K562 (cell line): ENCODE measurements around the gene CABP4. TPM values are rescaled to one million over a fixed set of nuclear protein-coding genes. Genes with fewer than 3 reads are reported as not detected.

Experiments
- ATAC-seq: fragments of 200-7000 bp; cut with Tn5 transposase; 3 replicates; pipeline ENCODE4 v1.9.1; 2020; ENCODE audit warnings: moderate library complexity
- BruUV-seq: library from RNA; stranded (reverse); fragments of 400-500 nt; replicated peaks from 2 replicates; lab custom pipeline; 2021; lab: Mats Ljungman, UMichigan
- CTCF ChIA-PET: fragments of 300-600 bp; formaldehyde crosslinking; extraction: SDS; loops from one replicate; lab custom pipeline; 2021; ENCODE audit warnings: low intra/inter-chr PET ratio; lab: Yijun Ruan, JAX
- POLR2A ChIA-PET: fragments of 300-600, 350-650 bp; sonication (Branson Sonifier 250); formaldehyde crosslinking; extraction: SDS; loops from one replicate; lab custom pipeline; 2021; ENCODE audit warnings: antibody characterized with exemption, inconsistent platforms; lab: Yijun Ruan, JAX
- DNase-seq, 4 experiments: peaks; one replicate each; pipeline versions ENCODE4 v3.0.0 to v3.0.0-alpha.2; 2011 to 2018; ENCODE audit warnings: low spot score in 3 of 4, mixed read lengths in 3 of 4; ENCODE audit errors: extremely low read depth in 1 of 4
- FAIRE-seq: peaks from 2 replicates; lab custom pipeline; 2011; peaks lifted over from hg19 to GRCh38; lab: Jason Lieb, UNC
- H2AFZ ChIP-seq: 2 replicates; pipeline ENCODE4 v1.6.0; 2011; ENCODE audit warnings: low read depth, low read length, control low read depth, inconsistent platforms
- H3K27ac ChIP-seq: fragments of 200-600 bp; 3 replicates; pipeline ENCODE4 v1.8.0; 2011; ENCODE audit warnings: low read depth, mild to moderate bottlenecking, control low read depth, inconsistent platforms, low read length, moderate library complexity, mixed read lengths; ENCODE audit errors: extremely low read depth
- H3K27me3 ChIP-seq, 2 experiments: fragments of 300-600 bp in 1 of 2; 2 replicates in 1 of 2; 3 replicates in 1 of 2; pipeline versions ENCODE4 v1.6.0 to v1.8.0; 2011; ENCODE audit warnings: inconsistent platforms in 2 of 2, low read length in 2 of 2, mild to moderate bottlenecking in 1 of 2, mixed read lengths in 1 of 2, moderate library complexity in 1 of 2; ENCODE audit not compliant: control insufficient read depth in 2 of 2, insufficient read depth in 2 of 2
- H3K36me3 ChIP-seq: fragments of 300-600 bp; 3 replicates; pipeline ENCODE4 v1.8.0; 2011; ENCODE audit warnings: mild to moderate bottlenecking, low read length, inconsistent platforms; ENCODE audit not compliant: control insufficient read depth, insufficient read depth
- H3K4me1 ChIP-seq, 2 experiments: fragments of 200-600 bp in 1 of 2; replicated peaks in 1 of 2; 2 replicates in 1 of 2; 3 replicates in 1 of 2; pipeline versions ENCODE4 v1.5.1 to v1.8.0; 2011; ENCODE audit warnings: inconsistent platforms in 2 of 2, low read length in 2 of 2, mild to moderate bottlenecking in 1 of 2, mixed read lengths in 1 of 2, moderate library complexity in 1 of 2; ENCODE audit not compliant: control insufficient read depth in 2 of 2, insufficient read depth in 2 of 2
- H3K4me2 ChIP-seq: 2 replicates; pipeline ENCODE4 v1.6.1; 2011; ENCODE audit warnings: low read length, control low read depth, inconsistent platforms, mixed read lengths; ENCODE audit not compliant: insufficient read depth
- H3K4me3 ChIP-seq: fragments of 200-600 bp; sonication (generic), shearing (Covaris generic); 2 replicates; pipeline ENCODE4 v1.5.1; 2016; ENCODE audit warnings: control low read depth, inconsistent platforms
- H3K79me2 ChIP-seq: fragments of 200-600 bp; 3 replicates; pipeline ENCODE4 v1.8.0; 2011; ENCODE audit warnings: low read length, inconsistent platforms; ENCODE audit not compliant: control insufficient read depth, insufficient read depth
- H3K9ac ChIP-seq, 2 experiments: 2 replicates each; pipeline versions ENCODE4 v1.6.0 to v1.6.1; 2011; ENCODE audit warnings: low read depth in 2 of 2, low read length in 2 of 2, control low read depth in 1 of 2, inconsistent platforms in 1 of 2, mild to moderate bottlenecking in 1 of 2, mixed read lengths in 1 of 2; ENCODE audit not compliant: insufficient read depth in 1 of 2
- H3K9me1 ChIP-seq: one replicate; pipeline ENCODE4 v1.6.0; 2011; ENCODE audit warnings: inconsistent platforms, mild to moderate bottlenecking, low read length, moderate library complexity; ENCODE audit not compliant: control insufficient read depth, insufficient read depth
- H3K9me3 ChIP-seq: replicated peaks from 2 replicates; pipeline ENCODE4 v1.5.1; 2011; ENCODE audit warnings: low read depth, low read length, inconsistent platforms; ENCODE audit not compliant: control insufficient read depth, insufficient read depth
- H4K20me1 ChIP-seq: replicated peaks from 2 replicates; pipeline ENCODE4 v1.6.1; 2011; ENCODE audit warnings: low read length, inconsistent platforms, mixed read lengths; ENCODE audit not compliant: control insufficient read depth, insufficient read depth
- POLR2G ChIP-seq: fragments of 200-400 bp; formaldehyde crosslinking; IDR thresholded peaks from 2 replicates; pipeline ENCODE4 v1.6.1; 2017; ENCODE audit warnings: low read depth, mild to moderate bottlenecking, antibody characterized with exemption, low read length, moderate library complexity
- SMARCA4 ChIP-seq: fragments of 450-650 bp; IDR thresholded peaks from 2 replicates; pipeline ENCODE4 v1.6.1; 2016
- SUPT5H ChIP-seq: fragments of 450-650 bp; IDR thresholded peaks from 2 replicates; pipeline ENCODE4 v1.6.1; 2016
- TAL1 ChIP-seq: fragments of 450-650 bp; IDR thresholded peaks from 2 replicates; pipeline ENCODE4 v1.6.1; 2016; ENCODE audit warnings: mild to moderate bottlenecking
- ZNF121 ChIP-seq: sonication (generic); formaldehyde crosslinking; conservative IDR thresholded peaks from 2 replicates; pipeline ENCODE4 v1.8.0; 2022; ENCODE audit warnings: missing genetic modification reagents
- WGBS: fragments of 100-300 bp; shearing (Covaris generic); methylation state at CpG from one replicate; pipeline ENCODE4 v1.1.6; 2016; ENCODE audit warnings: low coverage, mixed read lengths; ENCODE audit not compliant: insufficient coverage; ENCODE audit errors: missing lambda C conversion rate; 5-methylcytosine and 5-hydroxymethylcytosine counted together
- in situ Hi-C: fragments of 300-500 bp; cut with MboI; formaldehyde crosslinking; loops from 4 replicates; pipeline ENCODE4 v1.15.0; 2018; ENCODE audit warnings: inconsistent platforms, mixed read lengths
- intact Hi-C: fragments of 100-400 bp; cut with micrococcal nuclease; formaldehyde crosslinking; loops from 2 replicates; pipeline ENCODE4 v1.14.2; 2022
- polyA plus RNA-seq, 8 experiments: library from polyadenylated mRNA; depleted of rRNA in 4 of 8; stranded (reverse) in 5 of 8; unstranded in 3 of 8; fragments of >200 nt; fragmentation: Nextera tagmentation in 2 of 8; fragmentation: Illumina TruSeq in 1 of 8; extraction: Ambion mirVana in 2 of 8; extraction: Trizol in 1 of 8; gene quantifications; 2 replicates each; pipeline versions ENCODE4 v1.2.1 to v1.2.3, GENCODE V29; 2011 to 2014; ENCODE audit warnings: inconsistent platforms in 1 of 8, missing spikeins in 1 of 8
- total RNA-seq, 7 experiments: library from RNA; depleted of rRNA in 6 of 7; stranded (reverse); fragments of >200 nt in 6 of 7; fragmentation: Illumina TruSeq in 2 of 7; extraction: Trizol in 2 of 7; gene quantifications; 2 replicates each; pipeline versions ENCODE4 v1.2.1 to v1.2.3, GENCODE V29; 2011 to 2021; ENCODE audit warnings: low replicate concordance in 1 of 7

Gene CABP4
- total and polyA plus RNA-seq, 9 of the 15 experiments (the other 6 are each of a cell fraction or from before 2014, with no cell fraction given) = 0.11 TPM; not detected in 8

- TF ChIP-seq POLR2G (peak; percentile 45), SUPT5H (no peak), TAL1 (no peak)
Measured at GRCh38 chr11:67442504-67443404, 12.4 kb upstream of the CABP4 start (continued).

GRCh38 chr11:67445515-67445914, 9.6 kb upstream of the CABP4 start:
- H2AFZ ChIP-seq = no peak overlapping the region
- CTCF ChIA-PET = no interaction called here
- TF ChIP-seq SMARCA4 = no peak
- TF ChIP-seq ZNF121 (CRISPR knock-in tag) = peak; percentile 88
- TF ChIP-seq, all 486 proteins: peak for 1
- H3K9ac ChIP-seq = no peak overlapping the region
- no peak overlapping the region for H3K4me2 ChIP-seq
- no peak for DNase-seq
- FAIRE-seq = no peak
- in situ Hi-C loops (no loop called here), intact Hi-C loops (no loop called here)
- no TSS peak for BruUV-seq
- H3K79me2 ChIP-seq = peaks cover 13% of the 10 kb centered on the region
- H3K36me3 ChIP-seq = peaks cover 19% of the 10 kb centered on the region; the same call in 2 of the 3 replicates
- no peak overlapping the region for H3K27ac ChIP-seq
- no peaks in the 10 kb centered on the region for H4K20me1 ChIP-seq
- no peak for ATAC-seq
- H3K4me1 ChIP-seq = peaks cover 7 to 44% of the 10 kb centered on the region in 2 experiments; a peak in 4 of 5 replicates
- POLR2A ChIA-PET = interaction anchor here (0.6 to 1.2 kb wide), 2 partner anchors 11 to 44 kb away, joined by 3 to 5 read pairs; no protein-coding TSS in a partner anchor
- 81% methylated on average over 5 of the region's 5 CpGs for WGBS
- H3K27me3 ChIP-seq = no peaks in the 10 kb centered on the region
- no peaks in the 10 kb centered on the region for H3K9me3 ChIP-seq
- no peaks in the 10 kb centered on the region for H3K9me1 ChIP-seq
- H3K4me3 ChIP-seq = no peak overlapping the region
